Stimulated activated CD4-positive, alpha-beta T cell treated with anti-CD3 and anti-CD28 coated beads, TNF-alpha, amount 100 ng/mL, for 1 hour (primary cell): Measurements from ENCODE around the gene UBIAD1.
"Not testable (repeated sequence)": the region's sequence is repeated elsewhere in the genome, so short reads cannot be mapped to it uniquely, and the experiment has no call there.

ENCODE experiments used
- DNase-seq, 3 donors: peaks; one replicate each; pipeline ENCODE4 v3.0.0-alpha.2; 2020; ENCODE audit warnings: low read depth in 3 of 3, low spot score in 1 of 3

UBIAD1 gene

GRCh38 chr1:11272832-11273594 lies at the start of gene UBIAD1:
Gene UBIAD1 (plus strand): TSS chr1:11273198. CDS start chr1:11273532, 334 bp downstream.
- peak; percentile 73 to 81 (median 78) for DNase-seq

- DNase-seq, result no peak
These were observed 45.6 kb upstream of the UBIAD1 start for GRCh38 chr1:11227106-11228077.

GRCh38 chr1:11229203-11229602 lies 43.8 kb upstream of the UBIAD1 start:
- DNase-seq, result no peak

GRCh38 chr1:11233208-11233607 lies 39.8 kb upstream of the UBIAD1 start:
- DNase-seq, result no peak

GRCh38 chr1:11237356-11237755 lies 35.6 kb upstream of the UBIAD1 start:
- no peak for DNase-seq

- DNase-seq, result no peak
These were observed 34.7 kb upstream of the UBIAD1 start for GRCh38 chr1:11238311-11238710.

GRCh38 chr1:11245248-11245647 lies 27.8 kb upstream of the UBIAD1 start:
- DNase-seq, result no peak

- no peak for DNase-seq
These were observed 26.9 kb upstream of the UBIAD1 start for GRCh38 chr1:11245904-11246719.

- no peak for DNase-seq
These were observed 24.8 kb upstream of the UBIAD1 start for GRCh38 chr1:11248169-11248568.

GRCh38 chr1:11252538-11252937 lies 20.5 kb upstream of the UBIAD1 start:
- DNase-seq, result no peak

GRCh38 chr1:11253226-11253625 lies 19.8 kb upstream of the UBIAD1 start:
- DNase-seq, result no peak

GRCh38 chr1:11256299-11256698 lies 16.7 kb upstream of the UBIAD1 start:
- DNase-seq, result no peak

- peak; percentile 82 to 96 (median 93) for DNase-seq
These were observed 10.6 kb upstream of the UBIAD1 start, which contains the start of gene MTOR for GRCh38 chr1:11262171-11263049. Gene MTOR (minus strand): TSS chr1:11262551. CDS start chr1:11259409, 3,142 bp downstream.

- DNase-seq, result no peak
These were observed 6.5 kb upstream of the UBIAD1 start for GRCh38 chr1:11266268-11267074.

GRCh38 chr1:11267350-11268337 lies 5.4 kb upstream of the UBIAD1 start:
- not testable (repeated sequence) for DNase-seq

GRCh38 chr1:11272544-11272831 lies 510 bp upstream of the UBIAD1 start:
- DNase-seq, result no peak

GRCh38 chr1:11273595-11274234 lies 717 bp downstream of the UBIAD1 start:
- no peak for DNase-seq

GRCh38 chr1:11279152-11279551 lies 6.2 kb downstream of the UBIAD1 start:
- DNase-seq, result no peak
